ENCODE data around the gene TMTC1. TPM values are rescaled to one million over a fixed set of nuclear protein-coding genes. Genes with fewer than 3 reads are reported as not detected.

The TMTC1 gene
- total RNA-seq, 3 donors from 2014 or later (not counting 1 experiment from before 2014, with no cell fraction given), result 0.18 to 2.0 (median 0.50) TPM

DNA sequence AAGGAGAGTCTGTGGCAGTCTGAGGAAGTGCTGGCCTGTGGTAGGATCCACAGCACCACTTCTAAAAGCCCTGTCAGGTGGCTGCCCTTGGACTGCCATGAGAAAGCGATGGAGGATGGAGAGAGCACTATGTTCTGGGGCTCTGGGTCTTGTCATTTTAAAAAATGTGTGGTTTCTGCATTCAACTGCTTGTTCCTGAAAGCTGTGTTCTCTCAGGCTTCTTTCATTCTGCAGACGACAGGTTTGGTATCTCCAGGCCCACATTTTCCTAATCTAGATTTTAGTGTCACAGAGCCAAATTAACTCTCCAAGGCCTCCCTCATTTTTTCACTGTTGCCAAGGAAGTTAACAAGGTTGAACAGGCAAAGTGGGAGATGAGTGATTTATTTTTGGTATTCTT, 296.8 kb downstream of the TMTC1 start:
- TF ChIP-seq, protein P1, sequence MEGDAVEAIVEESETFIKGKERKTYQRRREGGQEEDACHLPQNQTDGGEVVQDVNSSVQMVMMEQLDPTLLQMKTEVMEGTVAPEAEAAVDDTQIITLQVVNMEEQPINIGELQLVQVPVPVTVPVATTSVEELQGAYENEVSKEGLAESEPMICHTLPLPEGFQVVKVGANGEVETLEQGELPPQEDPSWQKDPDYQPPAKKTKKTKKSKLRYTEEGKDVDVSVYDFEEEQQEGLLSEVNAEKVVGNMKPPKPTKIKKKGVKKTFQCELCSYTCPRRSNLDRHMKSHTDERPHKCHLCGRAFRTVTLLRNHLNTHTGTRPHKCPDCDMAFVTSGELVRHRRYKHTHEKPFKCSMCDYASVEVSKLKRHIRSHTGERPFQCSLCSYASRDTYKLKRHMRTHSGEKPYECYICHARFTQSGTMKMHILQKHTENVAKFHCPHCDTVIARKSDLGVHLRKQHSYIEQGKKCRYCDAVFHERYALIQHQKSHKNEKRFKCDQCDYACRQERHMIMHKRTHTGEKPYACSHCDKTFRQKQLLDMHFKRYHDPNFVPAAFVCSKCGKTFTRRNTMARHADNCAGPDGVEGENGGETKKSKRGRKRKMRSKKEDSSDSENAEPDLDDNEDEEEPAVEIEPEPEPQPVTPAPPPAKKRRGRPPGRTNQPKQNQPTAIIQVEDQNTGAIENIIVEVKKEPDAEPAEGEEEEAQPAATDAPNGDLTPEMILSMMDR (IDR thresholded peaks at IDR 0.05), result no peak
- H3K9me3 Mint-ChIP-seq, result peaks cover 0 to 3% of the 10 kb centered on the region in 2 donors
- no peak for ATAC-seq
- Histone ChIP-seq H3K27ac (ENCODE audit: low read length) (no peak overlapping the region), H3K4me3 (ENCODE audit: low read length) (no peak overlapping the region), H3K36me3 (ENCODE audit: control insufficient read depth, insufficient read depth, low read length) (no peaks in the 10 kb centered on the region), H3K9me3 (ENCODE audit: control insufficient read depth, insufficient read depth, low read length) (no peaks in the 10 kb centered on the region), H3K27me3 (ENCODE audit: control insufficient read depth, insufficient read depth, low read length) (peaks cover 4% of the 10 kb centered on the region), H3K4me1 (ENCODE audit: control insufficient read depth, insufficient read depth, low read length) (no peaks in the 10 kb centered on the region)
- no peak overlapping the region for H3K27ac Mint-ChIP-seq
- H3K36me3 Mint-ChIP-seq, result no peaks in the 10 kb centered on the region
- H3K4me1 Mint-ChIP-seq, result no peaks in the 10 kb centered on the region
- DNase-seq, result no peak
- H3K27me3 Mint-ChIP-seq (ENCODE audit: low read depth in 2 of 2), result peaks cover 16 to 37% of the 10 kb centered on the region in 2 donors
- 37% methylated on average over 2 of the region's 2 CpGs for WGBS (ENCODE audit: insufficient coverage)
- intact Hi-C loops (cut with micrococcal nuclease), result no loop called here
- no peak overlapping the region for H3K4me3 Mint-ChIP-seq

DNA sequence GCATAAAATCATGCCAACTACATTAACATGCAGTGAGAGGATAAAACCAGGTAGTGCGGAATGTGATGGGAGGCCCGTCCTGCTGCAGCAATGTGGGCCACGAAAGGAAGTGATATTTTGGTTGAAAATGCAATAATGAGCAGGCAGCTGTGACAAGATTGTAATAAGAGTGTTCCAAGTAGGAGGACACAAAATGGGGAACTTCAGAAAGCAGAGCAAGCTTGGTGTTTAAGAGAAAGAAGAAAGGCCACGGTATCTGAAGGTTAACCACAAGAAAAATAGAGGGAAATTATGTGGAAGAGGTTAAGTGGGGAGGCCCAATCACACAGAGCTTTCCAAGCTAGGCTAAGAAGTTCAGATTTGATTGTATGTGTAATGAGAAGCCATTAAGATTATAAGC, 320.5 kb downstream of the TMTC1 start:
- DNase-seq, result no peak
- H3K4me1 Mint-ChIP-seq, result no peaks in the 10 kb centered on the region
- no peaks in the 10 kb centered on the region for H3K36me3 Mint-ChIP-seq
- H3K27me3 Mint-ChIP-seq (ENCODE audit: low read depth in 2 of 2), result no peaks in the 10 kb centered on the region
- WGBS (ENCODE audit: insufficient coverage), result 39% methylated on average over 4 of the region's 4 CpGs
- TF ChIP-seq, protein P1 (IDR thresholded peaks at IDR 0.05), result no peak
- H3K27me3 ChIP-seq (ENCODE audit: control insufficient read depth, insufficient read depth, low read length), result no peaks in the 10 kb centered on the region
- H3K4me1 ChIP-seq (ENCODE audit: control insufficient read depth, insufficient read depth, low read length), result no peaks in the 10 kb centered on the region
- no peak overlapping the region for H3K27ac ChIP-seq (ENCODE audit: low read length)
- H3K4me3 ChIP-seq (ENCODE audit: low read length), result no peak overlapping the region
- no peak overlapping the region for H3K27ac Mint-ChIP-seq
- no peaks in the 10 kb centered on the region for H3K9me3 ChIP-seq (ENCODE audit: control insufficient read depth, insufficient read depth, low read length)
- peaks cover 0 to 2% of the 10 kb centered on the region in 2 donors for H3K9me3 Mint-ChIP-seq
- H3K4me3 Mint-ChIP-seq, result no peak overlapping the region
- ATAC-seq, result no peak
- no peaks in the 10 kb centered on the region for H3K36me3 ChIP-seq (ENCODE audit: control insufficient read depth, insufficient read depth, low read length)
- intact Hi-C loops (cut with micrococcal nuclease), result no loop called here

DNA sequence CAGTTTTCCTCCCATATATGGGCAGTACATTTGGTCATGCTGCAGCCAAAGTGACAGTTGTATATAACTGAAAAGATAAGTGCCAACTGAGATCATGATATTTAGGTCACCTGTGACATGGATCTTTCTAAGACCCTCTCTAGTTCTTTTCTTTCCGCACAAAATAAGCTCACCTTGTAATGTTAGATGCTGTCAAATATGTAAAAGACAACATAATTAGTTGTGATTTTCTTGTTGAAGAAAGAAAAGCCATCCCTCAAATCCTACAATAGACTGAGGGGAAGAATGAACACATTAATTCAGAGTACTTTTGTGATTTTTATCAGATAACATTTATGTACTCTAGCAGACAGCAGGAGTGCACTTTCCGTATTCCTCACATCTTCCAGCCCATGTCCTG, 323.7 kb downstream of the TMTC1 start:
- Mint-ChIP-seq H3K9me3 (no peaks in the 10 kb centered on the region), H3K27me3 (ENCODE audit: low read depth in 2 of 2) (no peaks in the 10 kb centered on the region), H3K27ac (no peak overlapping the region), H3K4me3 (no peak overlapping the region), H3K36me3 (no peaks in the 10 kb centered on the region), H3K4me1 (no peaks in the 10 kb centered on the region)
- intact Hi-C loops (cut with micrococcal nuclease), result no loop called here
- whole genome bisulfite sequencing (ENCODE audit: insufficient coverage), result 93% methylated on average over 1 of the region's 2 CpGs
- Histone ChIP-seq H3K36me3 (ENCODE audit: control insufficient read depth, insufficient read depth, low read length) (no peaks in the 10 kb centered on the region), H3K27ac (ENCODE audit: low read length) (no peak overlapping the region), H3K4me1 (ENCODE audit: control insufficient read depth, insufficient read depth, low read length) (no peaks in the 10 kb centered on the region), H3K27me3 (ENCODE audit: control insufficient read depth, insufficient read depth, low read length) (no peaks in the 10 kb centered on the region), H3K9me3 (ENCODE audit: control insufficient read depth, insufficient read depth, low read length) (no peaks in the 10 kb centered on the region), H3K4me3 (ENCODE audit: low read length) (no peak overlapping the region)
- ATAC-seq, result no peak
- no peak for DNase-seq
- TF ChIP-seq, protein P1 (IDR thresholded peaks at IDR 0.05), result no peak

DNA sequence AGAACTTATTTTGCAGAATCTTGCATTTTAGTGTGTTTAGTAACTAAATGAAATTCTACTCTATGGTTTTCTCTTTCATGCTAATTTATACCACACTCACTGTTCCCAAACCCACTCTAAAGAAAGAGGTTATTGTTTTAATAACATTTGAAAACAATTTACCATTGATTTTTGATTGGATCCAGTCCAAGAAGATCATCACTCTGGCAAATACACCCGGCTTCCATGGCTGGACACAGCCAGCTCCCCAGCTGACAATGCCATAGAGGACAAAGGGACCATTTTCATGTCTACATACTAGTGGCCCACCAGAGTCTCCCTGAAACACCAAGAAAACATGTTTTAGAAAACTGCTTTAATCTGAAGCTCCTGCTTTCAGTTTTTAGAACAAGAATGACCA, 328.7 kb downstream of the TMTC1 start:
- Histone ChIP-seq H3K9me3 (ENCODE audit: control insufficient read depth, insufficient read depth, low read length) (no peaks in the 10 kb centered on the region), H3K27me3 (ENCODE audit: control insufficient read depth, insufficient read depth, low read length) (no peaks in the 10 kb centered on the region), H3K36me3 (ENCODE audit: control insufficient read depth, insufficient read depth, low read length) (no peaks in the 10 kb centered on the region), H3K27ac (ENCODE audit: low read length) (no peak overlapping the region), H3K4me1 (ENCODE audit: control insufficient read depth, insufficient read depth, low read length) (no peaks in the 10 kb centered on the region), H3K4me3 (ENCODE audit: low read length) (no peak overlapping the region)
- H3K27me3 Mint-ChIP-seq (ENCODE audit: low read depth in 2 of 2), result peaks cover 4 to 14% of the 10 kb centered on the region in 2 donors
- DNase-seq, result no peak
- WGBS (ENCODE audit: insufficient coverage), result 86% methylated on average over 1 of the region's 1 CpG
- TF ChIP-seq, protein P1 (IDR thresholded peaks at IDR 0.05), result no peak
- H3K36me3 Mint-ChIP-seq, result no peaks in the 10 kb centered on the region
- intact Hi-C loops (cut with micrococcal nuclease), result no loop called here
- no peak overlapping the region for H3K27ac Mint-ChIP-seq
- no peak for ATAC-seq
- no peaks in the 10 kb centered on the region for H3K4me1 Mint-ChIP-seq
- peaks cover 0 to 3% of the 10 kb centered on the region in 2 donors for H3K9me3 Mint-ChIP-seq
- no peak overlapping the region for H3K4me3 Mint-ChIP-seq
